Skeletal muscle satellite cell (primary cell): ENCODE results near the gene NDRG2.
A peak's percentile ranks its signal among the peaks of the same experiment; 100 is the strongest.
"Not testable (repeated sequence)": the region's sequence is repeated elsewhere in the genome, so short reads cannot be mapped to it uniquely, and the experiment has no call there.

Experiments
- H3K27me3 ChIP-seq: 2 replicates; pipeline ENCODE4 v1.7.0; 2013; ENCODE audit warnings: low read length; ENCODE audit not compliant: control insufficient read depth, insufficient read depth
- H3K36me3 ChIP-seq: 2 replicates; pipeline ENCODE4 v1.7.0; 2013; ENCODE audit warnings: mild to moderate bottlenecking, control low read depth, low read length; ENCODE audit not compliant: insufficient read depth
- H3K4me1 ChIP-seq: 2 replicates; pipeline ENCODE4 v1.7.0; 2013; ENCODE audit warnings: low read length; ENCODE audit not compliant: control insufficient read depth, insufficient read depth
- H3K4me2 ChIP-seq: 2 replicates; pipeline ENCODE4 v1.7.0; 2013; ENCODE audit warnings: mild to moderate bottlenecking, low read length
- H3K4me3 ChIP-seq: 2 replicates; pipeline ENCODE4 v1.7.0; 2013; ENCODE audit warnings: low read length
- H3K9ac ChIP-seq: 2 replicates; pipeline ENCODE4 v1.7.0; 2013; ENCODE audit warnings: mild to moderate bottlenecking, low read depth, low read length, moderate library complexity
- H3K9me3 ChIP-seq: replicated peaks from 2 replicates; pipeline ENCODE4 v1.7.0; 2013; ENCODE audit warnings: mild to moderate bottlenecking, control low read depth, low read length

NDRG2 gene

GRCh38 chr14:20997564-20997963, 27.3 kb downstream of the NDRG2 start:
- no peak overlapping the region for H3K4me2 ChIP-seq
- H3K9ac ChIP-seq: no peak overlapping the region
- H3K27me3 ChIP-seq: no peaks in the 10 kb centered on the region
- peaks cover 46% of the 10 kb centered on the region for H3K36me3 ChIP-seq
- H3K9me3 ChIP-seq: no peaks in the 10 kb centered on the region
- no peak overlapping the region for H3K4me3 ChIP-seq
- peaks cover 7% of the 10 kb centered on the region for H3K4me1 ChIP-seq

- no peak overlapping the region for H3K9ac ChIP-seq
- peaks cover 7% of the 10 kb centered on the region for H3K4me1 ChIP-seq
- H3K27me3 ChIP-seq: no peaks in the 10 kb centered on the region
- H3K9me3 ChIP-seq: no peaks in the 10 kb centered on the region
- H3K4me3 ChIP-seq: no peak overlapping the region
- no peak overlapping the region for H3K4me2 ChIP-seq
- peaks cover 50% of the 10 kb centered on the region for H3K36me3 ChIP-seq
These were observed 27.7 kb downstream of the NDRG2 start for GRCh38 chr14:20997115-20997514.

DNA sequence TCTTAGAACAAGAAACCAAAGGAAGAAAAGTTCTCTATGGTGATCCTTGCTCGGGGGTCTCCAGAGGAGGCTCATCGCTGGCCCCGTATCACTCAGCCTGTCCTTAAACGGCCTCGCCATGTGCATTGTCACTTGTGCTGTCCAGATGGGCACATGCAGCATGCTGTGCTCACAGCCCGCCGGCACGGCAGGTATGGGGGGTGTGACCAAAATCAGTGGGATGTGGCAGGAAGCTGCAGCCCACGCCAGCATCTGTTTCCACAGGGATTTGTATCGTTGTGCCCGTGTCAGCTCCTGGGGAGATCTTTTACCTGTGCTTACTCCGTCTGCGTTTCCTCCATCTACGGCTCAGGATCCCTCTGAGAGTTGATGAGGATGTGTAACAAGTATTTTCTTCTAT, 28.3 kb downstream of the NDRG2 start:
- H3K4me2 ChIP-seq: no peak overlapping the region
- no peaks in the 10 kb centered on the region for H3K27me3 ChIP-seq
- no peak overlapping the region for H3K4me3 ChIP-seq
- H3K9me3 ChIP-seq: no peaks in the 10 kb centered on the region
- no peak overlapping the region for H3K9ac ChIP-seq
- peaks cover 7% of the 10 kb centered on the region for H3K4me1 ChIP-seq
- H3K36me3 ChIP-seq: peaks cover 54% of the 10 kb centered on the region

- H3K36me3 ChIP-seq: peaks cover 28% of the 10 kb centered on the region
- H3K4me2 ChIP-seq: peak within 1 kb of the TSS; percentile 92
- H3K4me3 ChIP-seq: peak within 1 kb of the TSS; percentile 90
- peaks cover 38% of the 10 kb centered on the region for H3K4me1 ChIP-seq
- no peaks in the 10 kb centered on the region for H3K27me3 ChIP-seq
- peak within 1 kb of the TSS; percentile 87 for H3K9ac ChIP-seq
- no peaks in the 10 kb centered on the region for H3K9me3 ChIP-seq
These were observed 34.9 kb downstream of the NDRG2 start, which contains the start of gene METTL17 for GRCh38 chr14:20989787-20990600. Gene METTL17, plus strand, starts transcription at chr14:20989980. Its CDS starts 23 bp downstream, at chr14:20990003.

- Histone ChIP-seq H3K4me1 (peaks cover 38% of the 10 kb centered on the region), H3K4me3 (peak overlapping the region; percentile 39), H3K4me2 (peak overlapping the region; percentile 67), H3K9me3 (no peaks in the 10 kb centered on the region), H3K9ac (peak overlapping the region; percentile 76), H3K36me3 (peaks cover 23% of the 10 kb centered on the region), H3K27me3 (no peaks in the 10 kb centered on the region)
These were observed 35.4 kb downstream of the NDRG2 start for GRCh38 chr14:20989471-20989786.

DNA sequence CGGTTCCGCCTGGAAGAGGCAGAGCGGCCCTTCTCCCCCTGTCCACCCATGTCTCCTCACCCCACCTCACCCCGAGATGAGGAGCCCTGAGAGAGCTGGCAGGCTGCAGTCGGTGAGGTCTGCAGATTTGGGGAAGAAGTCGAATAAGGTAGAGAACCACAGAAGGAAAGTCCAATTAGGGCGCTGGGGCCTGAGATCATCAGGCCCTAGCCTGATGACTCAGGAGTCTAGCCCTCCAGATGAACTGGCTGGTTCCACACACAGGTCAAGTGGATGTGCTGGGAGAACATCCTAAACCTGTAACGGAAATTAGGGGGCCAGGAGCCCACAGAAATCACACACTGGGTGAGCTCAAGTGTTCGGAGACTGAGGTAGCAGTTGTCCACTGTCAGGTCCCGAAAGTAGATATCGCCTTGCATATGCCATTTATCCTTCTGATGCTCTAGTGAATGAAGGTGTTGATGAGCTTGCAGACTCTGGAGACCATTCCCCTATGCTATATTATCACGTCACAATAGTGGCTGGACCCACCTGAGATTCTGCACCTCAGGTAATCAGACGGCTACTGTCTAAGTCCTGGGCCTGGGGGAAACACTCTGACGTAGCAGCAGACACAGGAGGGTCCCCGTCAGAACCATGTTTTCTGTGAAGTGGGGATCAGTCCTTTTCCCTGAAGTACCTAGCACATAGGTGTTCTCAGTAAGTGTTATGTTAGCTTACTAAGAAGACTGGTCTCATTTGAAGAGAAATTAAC, 36.0 kb downstream of the NDRG2 start:
- peak overlapping the region; percentile 76 for H3K9ac ChIP-seq
- no peaks in the 10 kb centered on the region for H3K9me3 ChIP-seq
- H3K4me2 ChIP-seq: peak overlapping the region; percentile 67
- H3K27me3 ChIP-seq: no peaks in the 10 kb centered on the region
- peaks cover 38% of the 10 kb centered on the region for H3K4me1 ChIP-seq
- peak overlapping the region; percentile 39 for H3K4me3 ChIP-seq
- H3K36me3 ChIP-seq: peaks cover 17% of the 10 kb centered on the region

- H3K4me3 ChIP-seq: no peak overlapping the region
- H3K4me1 ChIP-seq: peaks cover 38% of the 10 kb centered on the region
- H3K27me3 ChIP-seq: no peaks in the 10 kb centered on the region
- H3K4me2 ChIP-seq: peak overlapping the region; percentile 56
- peaks cover under 1% of the 10 kb centered on the region for H3K36me3 ChIP-seq
- H3K9ac ChIP-seq: no peak overlapping the region
- no peaks in the 10 kb centered on the region for H3K9me3 ChIP-seq
These were observed 38.0 kb downstream of the NDRG2 start for GRCh38 chr14:20986811-20987210.

DNA sequence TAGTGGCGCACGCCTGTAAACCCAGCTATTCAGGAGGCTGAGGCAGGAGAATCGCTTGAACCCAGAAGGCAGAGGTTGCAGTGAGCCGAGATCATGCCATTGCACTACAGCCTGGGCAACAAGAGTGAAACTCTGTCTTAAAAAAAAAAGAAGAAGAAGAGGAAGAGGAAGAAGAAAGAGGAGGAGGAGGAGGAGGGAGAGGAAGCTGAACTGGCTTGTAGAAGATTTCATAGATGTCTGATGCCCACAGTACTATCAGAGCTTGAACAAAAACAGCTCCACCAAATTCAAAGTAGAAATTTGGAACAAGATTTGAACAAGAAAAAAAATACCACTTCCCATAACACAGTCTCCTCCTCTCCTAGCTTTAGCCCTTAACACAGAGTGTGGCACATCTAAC, 39.2 kb downstream of the NDRG2 start:
- H3K36me3 ChIP-seq, H3K9ac ChIP-seq, H3K4me2 ChIP-seq, H3K9me3 ChIP-seq, H3K4me3 ChIP-seq, H3K27me3 ChIP-seq: not testable (repeated sequence)
- H3K4me1 ChIP-seq: peaks cover 31% of the 10 kb centered on the region

- no peaks in the 10 kb centered on the region for H3K36me3 ChIP-seq
- no peak overlapping the region for H3K4me2 ChIP-seq
- H3K4me3 ChIP-seq: no peak overlapping the region
- H3K9ac ChIP-seq: no peak overlapping the region
- H3K27me3 ChIP-seq: no peaks in the 10 kb centered on the region
- H3K9me3 ChIP-seq: no peaks in the 10 kb centered on the region
- H3K4me1 ChIP-seq: peaks cover 18% of the 10 kb centered on the region
These were observed 42.1 kb downstream of the NDRG2 start for GRCh38 chr14:20982646-20983369.

DNA sequence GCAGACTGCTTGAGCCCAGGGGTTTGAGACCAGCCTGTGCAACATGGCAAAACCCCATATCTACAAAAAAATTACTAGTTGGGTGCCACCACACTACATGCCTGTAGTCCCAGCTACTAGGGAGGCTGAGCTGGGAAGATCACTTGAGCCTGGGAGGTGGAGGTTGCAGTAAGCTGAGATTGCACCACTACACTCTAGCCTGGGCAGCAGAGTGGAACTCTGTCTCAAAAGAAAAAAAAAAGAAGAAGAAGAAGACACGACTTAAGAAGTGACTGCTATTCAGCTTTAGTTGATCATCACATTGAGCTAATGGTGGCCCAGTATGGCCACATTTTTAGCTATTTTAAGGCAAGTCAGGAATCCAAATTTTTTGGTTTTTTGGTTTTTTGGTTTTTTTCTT, 44.0 kb downstream of the NDRG2 start:
- Histone ChIP-seq H3K27me3 (no peaks in the 10 kb centered on the region), H3K9ac (no peak overlapping the region), H3K4me1 (peaks cover 2% of the 10 kb centered on the region), H3K4me3 (no peak overlapping the region), H3K9me3 (no peaks in the 10 kb centered on the region), H3K4me2 (no peak overlapping the region), H3K36me3 (no peaks in the 10 kb centered on the region)

- H3K4me1 ChIP-seq: peaks cover 15% of the 10 kb centered on the region
- no peaks in the 10 kb centered on the region for H3K27me3 ChIP-seq
- no peak overlapping the region for H3K4me3 ChIP-seq
- no peak overlapping the region for H3K9ac ChIP-seq
- no peak overlapping the region for H3K4me2 ChIP-seq
- no peaks in the 10 kb centered on the region for H3K36me3 ChIP-seq
- H3K9me3 ChIP-seq: no peaks in the 10 kb centered on the region
These were observed 46.2 kb downstream of the NDRG2 start for GRCh38 chr14:20978687-20979086.
